GM23248 (cell line): ENCODE measurements around the gene TXNRD2.

ENCODE experiments used
- EZH2 ChIP-seq: fragments of 200-600 bp; sonication (generic); IDR thresholded peaks from 2 replicates; pipeline ENCODE4 v1.6.1; 2018; ENCODE audit warnings: antibody characterized with exemption, mild to moderate bottlenecking; ENCODE audit not compliant: insufficient read depth, poor library complexity, severe bottlenecking
- EZH2phosphoT487 ChIP-seq: fragments of 200-600 bp; sonication (generic); IDR thresholded peaks from 2 replicates; pipeline ENCODE4 v1.6.1; 2018; ENCODE audit warnings: antibody characterized with exemption, moderate library complexity, mild to moderate bottlenecking, low read depth; ENCODE audit not compliant: insufficient read depth

GRCh38 chr22:19927696-19928095 lies 13.9 kb downstream of the TXNRD2 start:
- TF ChIP-seq EZH2phosphoT487 (no peak), EZH2 (no peak)
